Measurements from ENCODE around the gene ODF2. TPM values are rescaled to one million over a fixed set of nuclear protein-coding genes. Genes with fewer than 3 reads are reported as not detected.

ODF2 gene
- total and polyA plus RNA-seq, 2 of the 8 experiments (the other 6 are each of a cell fraction or from before 2014, with no cell fraction given), result 5.6 to 17.9 TPM

DNA sequence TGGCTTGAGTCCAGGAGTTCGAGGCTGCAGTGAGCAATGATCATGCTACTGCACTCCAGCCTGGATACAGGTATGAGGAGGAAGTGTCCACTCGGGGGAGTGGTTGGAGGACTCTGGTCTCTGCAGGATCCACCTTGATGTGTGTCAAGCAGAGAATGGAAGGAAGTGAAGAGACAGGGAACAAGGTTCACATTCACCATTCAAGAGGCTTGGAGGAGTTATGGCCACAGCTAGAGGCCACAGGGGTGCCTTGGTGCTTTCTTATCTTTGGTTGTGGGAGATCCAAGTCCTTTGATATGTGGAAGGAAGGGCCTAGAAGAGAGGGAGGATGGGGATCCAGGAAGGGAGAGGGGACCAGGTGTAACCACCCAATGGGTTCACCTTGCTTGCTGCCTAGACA lies 40.5 kb upstream of the ODF2 start (continued):
- TF ChIP-seq, protein P1, sequence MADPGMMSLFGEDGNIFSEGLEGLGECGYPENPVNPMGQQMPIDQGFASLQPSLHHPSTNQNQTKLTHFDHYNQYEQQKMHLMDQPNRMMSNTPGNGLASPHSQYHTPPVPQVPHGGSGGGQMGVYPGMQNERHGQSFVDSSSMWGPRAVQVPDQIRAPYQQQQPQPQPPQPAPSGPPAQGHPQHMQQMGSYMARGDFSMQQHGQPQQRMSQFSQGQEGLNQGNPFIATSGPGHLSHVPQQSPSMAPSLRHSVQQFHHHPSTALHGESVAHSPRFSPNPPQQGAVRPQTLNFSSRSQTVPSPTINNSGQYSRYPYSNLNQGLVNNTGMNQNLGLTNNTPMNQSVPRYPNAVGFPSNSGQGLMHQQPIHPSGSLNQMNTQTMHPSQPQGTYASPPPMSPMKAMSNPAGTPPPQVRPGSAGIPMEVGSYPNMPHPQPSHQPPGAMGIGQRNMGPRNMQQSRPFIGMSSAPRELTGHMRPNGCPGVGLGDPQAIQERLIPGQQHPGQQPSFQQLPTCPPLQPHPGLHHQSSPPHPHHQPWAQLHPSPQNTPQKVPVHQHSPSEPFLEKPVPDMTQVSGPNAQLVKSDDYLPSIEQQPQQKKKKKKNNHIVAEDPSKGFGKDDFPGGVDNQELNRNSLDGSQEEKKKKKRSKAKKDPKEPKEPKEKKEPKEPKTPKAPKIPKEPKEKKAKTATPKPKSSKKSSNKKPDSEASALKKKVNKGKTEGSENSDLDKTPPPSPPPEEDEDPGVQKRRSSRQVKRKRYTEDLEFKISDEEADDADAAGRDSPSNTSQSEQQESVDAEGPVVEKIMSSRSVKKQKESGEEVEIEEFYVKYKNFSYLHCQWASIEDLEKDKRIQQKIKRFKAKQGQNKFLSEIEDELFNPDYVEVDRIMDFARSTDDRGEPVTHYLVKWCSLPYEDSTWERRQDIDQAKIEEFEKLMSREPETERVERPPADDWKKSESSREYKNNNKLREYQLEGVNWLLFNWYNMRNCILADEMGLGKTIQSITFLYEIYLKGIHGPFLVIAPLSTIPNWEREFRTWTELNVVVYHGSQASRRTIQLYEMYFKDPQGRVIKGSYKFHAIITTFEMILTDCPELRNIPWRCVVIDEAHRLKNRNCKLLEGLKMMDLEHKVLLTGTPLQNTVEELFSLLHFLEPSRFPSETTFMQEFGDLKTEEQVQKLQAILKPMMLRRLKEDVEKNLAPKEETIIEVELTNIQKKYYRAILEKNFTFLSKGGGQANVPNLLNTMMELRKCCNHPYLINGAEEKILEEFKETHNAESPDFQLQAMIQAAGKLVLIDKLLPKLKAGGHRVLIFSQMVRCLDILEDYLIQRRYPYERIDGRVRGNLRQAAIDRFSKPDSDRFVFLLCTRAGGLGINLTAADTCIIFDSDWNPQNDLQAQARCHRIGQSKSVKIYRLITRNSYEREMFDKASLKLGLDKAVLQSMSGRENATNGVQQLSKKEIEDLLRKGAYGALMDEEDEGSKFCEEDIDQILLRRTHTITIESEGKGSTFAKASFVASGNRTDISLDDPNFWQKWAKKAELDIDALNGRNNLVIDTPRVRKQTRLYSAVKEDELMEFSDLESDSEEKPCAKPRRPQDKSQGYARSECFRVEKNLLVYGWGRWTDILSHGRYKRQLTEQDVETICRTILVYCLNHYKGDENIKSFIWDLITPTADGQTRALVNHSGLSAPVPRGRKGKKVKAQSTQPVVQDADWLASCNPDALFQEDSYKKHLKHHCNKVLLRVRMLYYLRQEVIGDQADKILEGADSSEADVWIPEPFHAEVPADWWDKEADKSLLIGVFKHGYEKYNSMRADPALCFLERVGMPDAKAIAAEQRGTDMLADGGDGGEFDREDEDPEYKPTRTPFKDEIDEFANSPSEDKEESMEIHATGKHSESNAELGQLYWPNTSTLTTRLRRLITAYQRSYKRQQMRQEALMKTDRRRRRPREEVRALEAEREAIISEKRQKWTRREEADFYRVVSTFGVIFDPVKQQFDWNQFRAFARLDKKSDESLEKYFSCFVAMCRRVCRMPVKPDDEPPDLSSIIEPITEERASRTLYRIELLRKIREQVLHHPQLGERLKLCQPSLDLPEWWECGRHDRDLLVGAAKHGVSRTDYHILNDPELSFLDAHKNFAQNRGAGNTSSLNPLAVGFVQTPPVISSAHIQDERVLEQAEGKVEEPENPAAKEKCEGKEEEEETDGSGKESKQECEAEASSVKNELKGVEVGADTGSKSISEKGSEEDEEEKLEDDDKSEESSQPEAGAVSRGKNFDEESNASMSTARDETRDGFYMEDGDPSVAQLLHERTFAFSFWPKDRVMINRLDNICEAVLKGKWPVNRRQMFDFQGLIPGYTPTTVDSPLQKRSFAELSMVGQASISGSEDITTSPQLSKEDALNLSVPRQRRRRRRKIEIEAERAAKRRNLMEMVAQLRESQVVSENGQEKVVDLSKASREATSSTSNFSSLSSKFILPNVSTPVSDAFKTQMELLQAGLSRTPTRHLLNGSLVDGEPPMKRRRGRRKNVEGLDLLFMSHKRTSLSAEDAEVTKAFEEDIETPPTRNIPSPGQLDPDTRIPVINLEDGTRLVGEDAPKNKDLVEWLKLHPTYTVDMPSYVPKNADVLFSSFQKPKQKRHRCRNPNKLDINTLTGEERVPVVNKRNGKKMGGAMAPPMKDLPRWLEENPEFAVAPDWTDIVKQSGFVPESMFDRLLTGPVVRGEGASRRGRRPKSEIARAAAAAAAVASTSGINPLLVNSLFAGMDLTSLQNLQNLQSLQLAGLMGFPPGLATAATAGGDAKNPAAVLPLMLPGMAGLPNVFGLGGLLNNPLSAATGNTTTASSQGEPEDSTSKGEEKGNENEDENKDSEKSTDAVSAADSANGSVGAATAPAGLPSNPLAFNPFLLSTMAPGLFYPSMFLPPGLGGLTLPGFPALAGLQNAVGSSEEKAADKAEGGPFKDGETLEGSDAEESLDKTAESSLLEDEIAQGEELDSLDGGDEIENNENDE (IDR thresholded peaks at IDR 0.05; ENCODE audit: insufficient replicate concordance, low read length), result no peak
- TF ChIP-seq TAF7 (optimal IDR thresholded peaks at IDR 0.05; ENCODE audit: borderline replicate concordance, low read depth, low read length), result no peak
- TF ChIP-seq ZNF274 (IDR thresholded peaks at IDR 0.05; ENCODE audit: borderline replicate concordance, extremely low read depth, low read length), result no peak
- no peak for TF ChIP-seq PHF8 (conservative IDR thresholded peaks at IDR 0.05; ENCODE audit: low read depth, low read length)
- TF ChIP-seq HDAC2 (IDR thresholded peaks at IDR 0.05; ENCODE audit: borderline replicate concordance in 1 of 2, low read depth in 2 of 2, low read length in 2 of 2), result no peak
- no peak for TF ChIP-seq BRCA1 (IDR thresholded peaks at IDR 0.05; ENCODE audit: low read depth, low read length)
- no peak for TF ChIP-seq SIRT6 (IDR thresholded peaks at IDR 0.05; ENCODE audit: low read length)
- no peak for TF ChIP-seq MAFK (IDR thresholded peaks at IDR 0.05; ENCODE audit: low read depth, low read length)
- no peak for TF ChIP-seq KDM1A (IDR thresholded peaks at IDR 0.05; ENCODE audit: borderline replicate concordance, low read length)
- TF ChIP-seq, protein P2, sequence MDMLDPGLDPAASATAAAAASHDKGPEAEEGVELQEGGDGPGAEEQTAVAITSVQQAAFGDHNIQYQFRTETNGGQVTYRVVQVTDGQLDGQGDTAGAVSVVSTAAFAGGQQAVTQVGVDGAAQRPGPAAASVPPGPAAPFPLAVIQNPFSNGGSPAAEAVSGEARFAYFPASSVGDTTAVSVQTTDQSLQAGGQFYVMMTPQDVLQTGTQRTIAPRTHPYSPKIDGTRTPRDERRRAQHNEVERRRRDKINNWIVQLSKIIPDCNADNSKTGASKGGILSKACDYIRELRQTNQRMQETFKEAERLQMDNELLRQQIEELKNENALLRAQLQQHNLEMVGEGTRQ (IDR thresholded peaks at IDR 0.05; ENCODE audit: low read length), result no peak

All from H1 (cell line).